Karpas-422 (cell line): ENCODE measurements around the gene GAS6. TPM values are rescaled to one million over a fixed set of nuclear protein-coding genes. Genes with fewer than 3 reads are reported as not detected.
"Not testable (repeated sequence)": the region's sequence is repeated elsewhere in the genome, so short reads cannot be mapped to it uniquely, and the experiment has no call there.

Experiments used
- DNase-seq: peaks from one replicate; pipeline ENCODE4 v3.0.0-alpha.2; 2015
- H2AFZ ChIP-seq: fragments of 200-600 bp; sonication (generic); 2 replicates; pipeline ENCODE4 v1.6.1; 2014; ENCODE audit warnings: antibody characterized with exemption, low read length, mixed read lengths
- H3K27ac ChIP-seq: fragments of 200-600 bp; sonication (generic); 2 replicates; pipeline ENCODE4 v1.5.1; 2014; ENCODE audit warnings: mild to moderate bottlenecking, low read length, moderate library complexity
- H3K27me3 ChIP-seq: fragments of 200-600 bp; sonication (generic); 2 replicates; pipeline ENCODE4 v1.6.1; 2014; ENCODE audit warnings: low read length, mixed read lengths
- H3K36me3 ChIP-seq: fragments of 200-600 bp; sonication (generic); 2 replicates; pipeline ENCODE4 v1.6.1; 2014; ENCODE audit warnings: low read length, mixed read lengths; ENCODE audit not compliant: insufficient read depth
- H3K4me1 ChIP-seq: fragments of 200-600 bp; sonication (generic); 2 replicates; pipeline ENCODE4 v1.6.1; 2014; ENCODE audit warnings: mild to moderate bottlenecking, low read length, mixed read lengths
- H3K4me2 ChIP-seq: fragments of 200-600 bp; sonication (generic); 2 replicates; pipeline ENCODE4 v1.6.1; 2014; ENCODE audit warnings: low read length, low read depth, mild to moderate bottlenecking; ENCODE audit not compliant: poor library complexity, severe bottlenecking
- H3K4me3 ChIP-seq: fragments of 200-600 bp; sonication (generic); 2 replicates; pipeline ENCODE4 v1.5.1; 2014; ENCODE audit warnings: mild to moderate bottlenecking, antibody characterized with exemption, low read length, mixed read lengths
- H3K79me2 ChIP-seq: fragments of 200-600 bp; sonication (generic); 2 replicates; pipeline ENCODE4 v1.6.1; 2014; ENCODE audit warnings: mild to moderate bottlenecking, low read length, mixed read lengths
- H3K9ac ChIP-seq: fragments of 200-600 bp; sonication (generic); 2 replicates; pipeline ENCODE4 v1.6.0; 2014; ENCODE audit warnings: low read length
- H3K9me2 ChIP-seq: fragments of 200-600 bp; sonication (generic), shearing (Covaris generic); replicated peaks from 2 replicates; pipeline ENCODE4 v1.6.0; 2014; ENCODE audit warnings: mild to moderate bottlenecking, low read length, moderate library complexity; ENCODE audit not compliant: insufficient read depth
- H3K9me3 ChIP-seq: fragments of 300-700, 200-600 bp; sonication (generic); 2 replicates; pipeline ENCODE4 v1.6.1; 2014; ENCODE audit warnings: low read length, mixed read lengths
- H4K20me1 ChIP-seq: fragments of 200-600 bp; sonication (generic); 2 replicates; pipeline ENCODE4 v1.6.1; 2014; ENCODE audit warnings: mild to moderate bottlenecking, antibody characterized with exemption, low read length, low read depth; ENCODE audit not compliant: insufficient read depth
- total RNA-seq: library from RNA; depleted of rRNA; stranded (reverse); fragments of >200 nt; shearing (Covaris generic); gene quantifications from 2 replicates; pipeline ENCODE4 v1.2.3, GENCODE V29; 2014; ENCODE audit warnings: low replicate concordance

The GAS6 gene
- total RNA-seq, 1 experiment from 2014 or later: not detected

- H3K9ac ChIP-seq: no peak overlapping the region
- H4K20me1 ChIP-seq: no peaks in the 10 kb centered on the region
- no peaks in the 10 kb centered on the region for H3K9me2 ChIP-seq
- H3K79me2 ChIP-seq: no peaks in the 10 kb centered on the region
- no peaks in the 10 kb centered on the region for H3K9me3 ChIP-seq
- no peaks in the 10 kb centered on the region for H3K36me3 ChIP-seq
- H3K4me1 ChIP-seq: no peaks in the 10 kb centered on the region
- no peak overlapping the region for H3K27ac ChIP-seq
- no peak overlapping the region for H3K4me3 ChIP-seq
- no peaks in the 10 kb centered on the region for H3K27me3 ChIP-seq
- no peak for DNase-seq
- no peak overlapping the region for H3K4me2 ChIP-seq
- no peak overlapping the region for H2AFZ ChIP-seq
Measured at GRCh38 chr13:113792236-113792770, 71.6 kb downstream of the GAS6 start.

GRCh38 chr13:113791761-113792160 is 72.1 kb downstream of the GAS6 start:
- no peaks in the 10 kb centered on the region for H4K20me1 ChIP-seq
- no peak for DNase-seq
- no peaks in the 10 kb centered on the region for H3K36me3 ChIP-seq

DNA sequence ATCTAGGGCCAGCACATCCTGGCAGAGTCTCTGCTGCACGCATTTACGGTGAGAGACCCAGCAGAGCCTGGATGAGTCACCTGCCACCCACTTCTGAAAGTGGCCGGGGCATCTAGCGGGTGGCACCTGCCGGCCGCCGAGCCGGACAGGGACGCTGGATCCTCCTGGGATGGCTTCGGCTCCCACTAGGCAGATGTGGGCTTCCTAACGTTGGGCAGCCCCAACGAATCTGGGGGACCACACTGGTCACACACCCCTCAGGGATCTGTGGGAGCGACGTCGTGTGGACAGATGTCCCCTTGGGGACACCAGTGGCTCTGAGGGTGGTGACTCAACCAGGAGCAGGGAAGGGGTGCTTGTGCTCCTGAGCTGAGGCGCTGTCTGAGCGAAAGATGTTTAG is 72.7 kb downstream of the GAS6 start:
- no peak overlapping the region for H3K4me3 ChIP-seq
- no peaks in the 10 kb centered on the region for H3K9me3 ChIP-seq
- no peak overlapping the region for H3K9ac ChIP-seq
- no peaks in the 10 kb centered on the region for H3K9me2 ChIP-seq
- H3K4me2 ChIP-seq: no peak overlapping the region
- no peak overlapping the region for H2AFZ ChIP-seq
- H3K4me1 ChIP-seq: no peaks in the 10 kb centered on the region
- H3K36me3 ChIP-seq: no peaks in the 10 kb centered on the region
- no peak for DNase-seq
- H3K27ac ChIP-seq: no peak overlapping the region
- H3K27me3 ChIP-seq: no peaks in the 10 kb centered on the region
- no peaks in the 10 kb centered on the region for H3K79me2 ChIP-seq
- H4K20me1 ChIP-seq: no peaks in the 10 kb centered on the region

More at GRCh38 chr13:113791761-113792160, 72.1 kb downstream of the GAS6 start:
- H3K9me3 ChIP-seq: no peaks in the 10 kb centered on the region
- H3K4me1 ChIP-seq: no peaks in the 10 kb centered on the region
- H3K4me2 ChIP-seq: no peak overlapping the region
- H3K4me3 ChIP-seq: no peak overlapping the region
- no peaks in the 10 kb centered on the region for H3K79me2 ChIP-seq
- H3K27ac ChIP-seq: no peak overlapping the region
- H3K27me3 ChIP-seq: no peaks in the 10 kb centered on the region
- H3K9me2 ChIP-seq: no peaks in the 10 kb centered on the region
- H3K9ac ChIP-seq: no peak overlapping the region
- no peak overlapping the region for H2AFZ ChIP-seq

- H3K4me1 ChIP-seq, H3K36me3 ChIP-seq, H3K27me3 ChIP-seq, H2AFZ ChIP-seq, H3K27ac ChIP-seq, H4K20me1 ChIP-seq, H3K79me2 ChIP-seq, H3K9me3 ChIP-seq, H3K9ac ChIP-seq, H3K9me2 ChIP-seq, H3K4me2 ChIP-seq, H3K4me3 ChIP-seq, DNase-seq: not testable (repeated sequence)
Measured at GRCh38 chr13:113789931-113790330, 73.9 kb downstream of the GAS6 start.

DNA sequence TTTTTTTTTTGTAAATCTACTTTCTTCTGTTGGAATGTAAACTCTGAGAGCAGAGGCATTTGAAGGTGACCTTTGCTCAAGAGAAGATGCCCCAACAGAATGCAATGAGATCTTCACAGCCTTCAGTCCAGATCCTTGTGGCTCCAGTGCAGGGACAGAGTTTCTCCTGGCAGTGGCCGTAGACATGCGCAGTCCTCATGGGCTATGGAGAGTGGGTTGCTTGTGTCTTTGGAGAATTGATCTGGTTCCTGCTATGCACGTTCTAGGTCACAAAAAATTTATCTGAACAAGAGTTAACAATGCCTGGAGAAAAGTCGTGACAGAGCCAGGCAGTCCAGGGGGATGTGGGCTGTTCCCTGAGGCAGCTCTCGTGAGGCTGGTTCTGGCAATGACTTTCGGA is 74.7 kb downstream of the GAS6 start:
- Histone ChIP-seq H3K9ac (no peak overlapping the region), H2AFZ (no peak overlapping the region)

GRCh38 chr13:113788413-113789135 is 75.3 kb downstream of the GAS6 start:
- H3K36me3 ChIP-seq: no peaks in the 10 kb centered on the region
- no peak overlapping the region for H2AFZ ChIP-seq
- no peaks in the 10 kb centered on the region for H3K9me2 ChIP-seq
- no peak for DNase-seq
- H3K27me3 ChIP-seq: no peaks in the 10 kb centered on the region
- peaks cover 5% of the 10 kb centered on the region for H3K4me1 ChIP-seq
- H4K20me1 ChIP-seq: no peaks in the 10 kb centered on the region
- no peaks in the 10 kb centered on the region for H3K79me2 ChIP-seq
- H3K9ac ChIP-seq: no peak overlapping the region
- no peak overlapping the region for H3K4me3 ChIP-seq
- no peaks in the 10 kb centered on the region for H3K9me3 ChIP-seq
- H3K27ac ChIP-seq: no peak overlapping the region
- H3K4me2 ChIP-seq: no peak overlapping the region

More for the DNA sequence above, 74.7 kb downstream of the GAS6 start:
- no peaks in the 10 kb centered on the region for H4K20me1 ChIP-seq
- no peak for DNase-seq
- no peak overlapping the region for H3K4me2 ChIP-seq
- no peak overlapping the region for H3K4me3 ChIP-seq
- no peaks in the 10 kb centered on the region for H3K9me3 ChIP-seq
- H3K9me2 ChIP-seq: no peaks in the 10 kb centered on the region
- H3K27me3 ChIP-seq: no peaks in the 10 kb centered on the region
- no peak overlapping the region for H3K27ac ChIP-seq
- H3K4me1 ChIP-seq: peaks cover under 1% of the 10 kb centered on the region; the same call in 1 of the 2 replicates
- no peaks in the 10 kb centered on the region for H3K36me3 ChIP-seq
- H3K79me2 ChIP-seq: no peaks in the 10 kb centered on the region

DNA sequence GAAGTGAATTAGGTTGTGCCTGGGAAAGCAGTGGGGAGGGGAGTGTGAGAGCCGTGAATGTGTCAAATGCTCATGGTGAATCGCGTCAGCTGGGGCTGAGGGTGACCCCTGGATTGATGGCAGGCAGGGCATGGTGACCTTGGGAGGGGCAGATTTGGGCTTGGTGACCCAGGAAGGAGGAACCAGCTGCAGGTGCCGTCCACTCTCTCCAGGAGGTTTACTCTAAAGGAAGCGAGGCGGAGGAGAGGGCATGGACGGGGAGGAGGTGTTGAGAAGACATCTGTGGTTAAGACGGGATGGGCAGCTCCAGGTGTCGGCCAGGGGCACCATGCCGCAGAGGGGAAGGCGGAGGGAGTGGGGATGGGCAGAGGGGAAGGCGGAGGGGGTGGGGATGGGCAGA is 76.2 kb downstream of the GAS6 start:
- Histone ChIP-seq H3K79me2 (no peaks in the 10 kb centered on the region), H4K20me1 (no peaks in the 10 kb centered on the region), H3K36me3 (no peaks in the 10 kb centered on the region), H3K9me3 (no peaks in the 10 kb centered on the region), H2AFZ (no peak overlapping the region), H3K4me2 (no peak overlapping the region), H3K4me3 (no peak overlapping the region), H3K27ac (no peak overlapping the region), H3K4me1 (peaks cover 5% of the 10 kb centered on the region), H3K9me2 (no peaks in the 10 kb centered on the region), H3K27me3 (no peaks in the 10 kb centered on the region), H3K9ac (no peak overlapping the region)
- no peak for DNase-seq

DNA sequence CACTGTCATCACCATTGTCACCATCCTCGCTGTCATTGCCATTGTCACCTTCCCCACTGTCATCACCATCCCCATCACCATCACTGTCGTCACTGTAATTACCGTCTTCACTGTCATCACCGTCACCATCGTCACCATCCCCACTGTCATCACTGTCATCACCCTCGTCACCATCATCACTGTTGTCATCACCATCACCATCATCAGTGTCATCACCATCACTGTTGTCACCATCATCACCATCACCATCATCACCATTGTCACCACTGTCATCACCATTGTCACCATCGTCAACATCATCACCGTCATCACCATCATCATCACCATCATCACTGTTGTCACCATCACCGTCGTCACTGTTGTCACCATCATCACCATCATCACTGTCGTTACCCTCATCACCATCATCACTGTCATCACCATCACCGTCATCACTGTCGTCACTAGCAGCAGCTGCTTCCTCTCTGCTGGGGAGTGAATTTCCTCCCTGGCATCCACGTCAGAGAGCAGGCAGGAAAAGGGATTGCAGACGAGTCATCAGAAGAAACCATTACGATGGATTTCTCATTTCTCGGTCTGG is 77.5 kb downstream of the GAS6 start:
- Histone ChIP-seq H3K4me1 (peaks cover 5% of the 10 kb centered on the region), H3K27ac (no peak overlapping the region), H2AFZ (no peak overlapping the region), H3K27me3 (no peaks in the 10 kb centered on the region), H3K4me2 (no peak overlapping the region), H4K20me1 (no peaks in the 10 kb centered on the region), H3K9me3 (no peaks in the 10 kb centered on the region), H3K9ac (no peak overlapping the region), H3K9me2 (no peaks in the 10 kb centered on the region), H3K79me2 (no peaks in the 10 kb centered on the region), H3K36me3 (no peaks in the 10 kb centered on the region), H3K4me3 (no peak overlapping the region)
- DNase-seq: no peak
